Stimulated activated CD8-positive, alpha-beta memory T cell treated with anti-CD3 and anti-CD28 coated beads, Interleukin-7, amount 100 ng/mL, for 24 hours (primary cell): ENCODE measurements around the gene KCNK7.
A peak's percentile ranks its signal among the peaks of the same experiment; 100 is the strongest.
"Not testable (repeated sequence)": the region's sequence is repeated elsewhere in the genome, so short reads cannot be mapped to it uniquely, and the experiment has no call there.

ENCODE experiments used
- DNase-seq: peaks from one replicate; pipeline ENCODE4 v3.0.0-alpha.2; 2020; ENCODE audit warnings: low read depth

The KCNK7 gene

GRCh38 chr11:65595543-65596281 lies at the start of gene KCNK7:
Gene KCNK7, minus strand, starts transcription at chr11:65595800. Its CDS starts 28 bp downstream, at chr11:65595772.
- DNase-seq = no peak

GRCh38 chr11:65644837-65645236 lies 49.2 kb upstream of the KCNK7 start:
- DNase-seq = no peak

GRCh38 chr11:65643971-65644370 lies 48.4 kb upstream of the KCNK7 start:
- DNase-seq = no peak

- DNase-seq = no peak
Observed at GRCh38 chr11:65642014-65642671, 46.5 kb upstream of the KCNK7 start.

- DNase-seq = no peak
Observed at GRCh38 chr11:65641297-65642013, 45.9 kb upstream of the KCNK7 start.

GRCh38 chr11:65640483-65641296 lies 45.1 kb upstream of the KCNK7 start:
- no peak for DNase-seq

GRCh38 chr11:65639623-65640482 lies 44.3 kb upstream of the KCNK7 start:
- DNase-seq = no peak

GRCh38 chr11:65639228-65639597 lies 43.6 kb upstream of the KCNK7 start:
- DNase-seq = not testable (repeated sequence)

GRCh38 chr11:65637794-65638419 lies 42.3 kb upstream of the KCNK7 start, which contains the start of gene SIPA1:
Gene SIPA1, plus strand, starts transcription at chr11:65638101. Its CDS starts 2,821 bp downstream, at chr11:65640922.
- peak; percentile 47 for DNase-seq

GRCh38 chr11:65637032-65637557 lies 41.5 kb upstream of the KCNK7 start:
- no peak for DNase-seq

GRCh38 chr11:65636108-65637031 lies 40.8 kb upstream of the KCNK7 start:
- no peak for DNase-seq

- no peak for DNase-seq
Observed at GRCh38 chr11:65634905-65635731, 39.5 kb upstream of the KCNK7 start.

GRCh38 chr11:65634440-65634839 lies 38.8 kb upstream of the KCNK7 start:
- DNase-seq = no peak

- no peak for DNase-seq
Observed at GRCh38 chr11:65634109-65634436, 38.5 kb upstream of the KCNK7 start.

- no peak for DNase-seq
Observed at GRCh38 chr11:65633390-65634108, 37.9 kb upstream of the KCNK7 start.

- no peak for DNase-seq
Observed at GRCh38 chr11:65630215-65630614, 34.6 kb upstream of the KCNK7 start.

- DNase-seq = no peak
Observed at GRCh38 chr11:65629579-65629978, 34.0 kb upstream of the KCNK7 start.

- DNase-seq = no peak
Observed at GRCh38 chr11:65627202-65627601, 31.6 kb upstream of the KCNK7 start.
